ENCODE data around the gene TMC3. TPM values are rescaled to one million over a fixed set of nuclear protein-coding genes. Genes with fewer than 3 reads are reported as not detected.

TMC3 gene
- not detected in 5 replicates for total RNA-seq (2022; extraction: Qiagen RNA extraction)

GRCh38 chr15:81373775-81374395 is at the start of gene TMC3:
TSS of gene TMC3 (minus strand) at chr15:81374213. CDS start at chr15:81374077, 136 bp downstream.

GRCh38 chr15:81323944-81324881 is 49.8 kb downstream of the TMC3 start, which contains the start of gene STARD5:
TSS of gene STARD5 (minus strand) at chr15:81324141. CDS start at chr15:81324099, 42 bp downstream.

Other genes with a start within 250 kb of the TMC3 start
- gene CFAP161, start 239.9 kb downstream of the TMC3 start, total RNA-seq (2022; extraction: Qiagen RNA extraction): not detected in 5 replicates
- 0.03 TPM in 1 of 5 replicates, not detected in the others for gene IL16, start 177.3 kb downstream of the TMC3 start, total RNA-seq (2022; extraction: Qiagen RNA extraction)
- gene STARD5, start 50.1 kb downstream of the TMC3 start, total RNA-seq (2022; extraction: Qiagen RNA extraction): 1.1 to 2.1 TPM (median 1.8 TPM) in 5 replicates